GM12892 (cell line): ENCODE results near the gene SLC8A1.

Source experiments
- DNase-seq: peaks from one replicate; pipeline ENCODE4 v3.0.0; 2011; ENCODE audit not compliant: insufficient read length
- FAIRE-seq: peaks from 2 replicates; lab custom pipeline; 2011; peaks lifted over from hg19 to GRCh38; lab: Jason Lieb, UNC
- POLR2A ChIP-seq: IDR thresholded peaks from 2 replicates; pipeline ENCODE4 v1.6.1; 2011; ENCODE audit warnings: low read depth, low read length, control low read depth
- POLR2AphosphoS5 ChIP-seq: IDR thresholded peaks from 2 replicates; pipeline ENCODE4 v1.6.1; 2011; ENCODE audit warnings: low read depth, low read length, control low read depth
- TAF1 ChIP-seq: IDR thresholded peaks from 2 replicates; pipeline ENCODE4 v1.6.1; 2011; ENCODE audit warnings: low read depth, mild to moderate bottlenecking, control low read depth, low read length, borderline replicate concordance

The SLC8A1 gene

GRCh38 chr2:40415391-40415790 lies 36.5 kb downstream of the SLC8A1 start:
- DNase-seq, result no peak
- no peak for FAIRE-seq
- TF ChIP-seq POLR2AphosphoS5 (no peak), POLR2A (no peak), TAF1 (no peak)

GRCh38 chr2:40412456-40412855 lies 39.4 kb downstream of the SLC8A1 start:
- FAIRE-seq (no peak), DNase-seq (no peak)
- TF ChIP-seq POLR2AphosphoS5, result no peak
- no peak for TF ChIP-seq POLR2A
- no peak for TF ChIP-seq TAF1

- no peak for FAIRE-seq
- TF ChIP-seq POLR2AphosphoS5, result no peak
- TF ChIP-seq TAF1, result no peak
- TF ChIP-seq POLR2A, result no peak
- no peak for DNase-seq
Measured at GRCh38 chr2:40410695-40411094, 41.2 kb downstream of the SLC8A1 start.

- DNase-seq (no peak), FAIRE-seq (no peak)
- no peak for TF ChIP-seq POLR2AphosphoS5
- no peak for TF ChIP-seq TAF1
Measured at GRCh38 chr2:40409734-40410133, 42.2 kb downstream of the SLC8A1 start.

GRCh38 chr2:40406485-40407289 lies 45.2 kb downstream of the SLC8A1 start:
- FAIRE-seq (no peak), DNase-seq (no peak)
- TF ChIP-seq TAF1 (no peak), POLR2AphosphoS5 (no peak), POLR2A (no peak)

- DNase-seq (no peak), FAIRE-seq (no peak)
- TF ChIP-seq POLR2A (no peak), POLR2AphosphoS5 (no peak), TAF1 (no peak)
Measured at GRCh38 chr2:40405465-40405864, 46.4 kb downstream of the SLC8A1 start.

- DNase-seq (no peak), FAIRE-seq (no peak)
- TF ChIP-seq POLR2AphosphoS5 (no peak), TAF1 (no peak), POLR2A (no peak)
Measured at GRCh38 chr2:40404517-40404916, 47.4 kb downstream of the SLC8A1 start.

- FAIRE-seq (no peak), DNase-seq (no peak)
- no peak for TF ChIP-seq POLR2AphosphoS5
- no peak for TF ChIP-seq POLR2A
- no peak for TF ChIP-seq TAF1
Measured at GRCh38 chr2:40403233-40403836, 48.6 kb downstream of the SLC8A1 start.

GRCh38 chr2:40401896-40402295 lies 50.0 kb downstream of the SLC8A1 start:
- DNase-seq (no peak), FAIRE-seq (no peak)
- TF ChIP-seq TAF1, result no peak

GRCh38 chr2:40400336-40400953 lies 51.4 kb downstream of the SLC8A1 start:
- DNase-seq (no peak), FAIRE-seq (no peak)
- TF ChIP-seq TAF1, result no peak
- TF ChIP-seq POLR2A, result no peak
- TF ChIP-seq POLR2AphosphoS5, result no peak

- no peak for TF ChIP-seq POLR2A
- no peak for TF ChIP-seq TAF1
- no peak for TF ChIP-seq POLR2AphosphoS5
- FAIRE-seq, result no peak
- DNase-seq, result no peak
Measured at GRCh38 chr2:40397765-40398164, 54.1 kb downstream of the SLC8A1 start.

GRCh38 chr2:40396124-40396523 lies 55.8 kb downstream of the SLC8A1 start:
- TF ChIP-seq POLR2AphosphoS5 (no peak), TAF1 (no peak), POLR2A (no peak)
- DNase-seq (no peak), FAIRE-seq (no peak)
